ENCODE results near the gene NR6A1.
"Not testable (repeated sequence)": the region's sequence is repeated elsewhere in the genome, so short reads cannot be mapped to it uniquely, and the experiment has no call there.

Gene NR6A1

GRCh38 chr9:124618476-124618875 lies 152.6 kb downstream of the NR6A1 start:
- DNase-seq = no peak

- DNase-seq = peak in 50 of 51 donors; percentile 3 to 88 (median 62)
These were observed 153.5 kb downstream of the NR6A1 start for GRCh38 chr9:124617477-124618141.

GRCh38 chr9:124616961-124617360 lies 154.2 kb downstream of the NR6A1 start:
- DNase-seq = no peak

- not testable (repeated sequence) for DNase-seq
These were observed 155.3 kb downstream of the NR6A1 start for GRCh38 chr9:124615840-124616239.

GRCh38 chr9:124615100-124615742 lies 155.9 kb downstream of the NR6A1 start:
- no peak for DNase-seq

- DNase-seq = no peak
These were observed 157.3 kb downstream of the NR6A1 start for GRCh38 chr9:124613849-124614248.

- no peak for DNase-seq
These were observed 160.0 kb downstream of the NR6A1 start for GRCh38 chr9:124611106-124611505.

GRCh38 chr9:124606027-124606426 lies 165.1 kb downstream of the NR6A1 start:
- DNase-seq = no peak

- DNase-seq = no peak
These were observed 165.9 kb downstream of the NR6A1 start for GRCh38 chr9:124605258-124605657.

- DNase-seq = no peak
These were observed 168.5 kb downstream of the NR6A1 start for GRCh38 chr9:124602632-124603031.

- DNase-seq = no peak
These were observed 168.9 kb downstream of the NR6A1 start for GRCh38 chr9:124602204-124602603.

- no peak for DNase-seq
These were observed 170.7 kb downstream of the NR6A1 start for GRCh38 chr9:124600407-124600806.

- no peak for DNase-seq
These were observed 171.9 kb downstream of the NR6A1 start for GRCh38 chr9:124599121-124599795.

- DNase-seq = no peak
These were observed 173.1 kb downstream of the NR6A1 start for GRCh38 chr9:124598048-124598447.

- no peak for DNase-seq
These were observed 174.8 kb downstream of the NR6A1 start for GRCh38 chr9:124596172-124596839.

GRCh38 chr9:124595743-124596142 lies 175.4 kb downstream of the NR6A1 start:
- no peak for DNase-seq

- peak in 1 of 51 donors; percentile 2 for DNase-seq
These were observed 176.4 kb downstream of the NR6A1 start for GRCh38 chr9:124594673-124595072.

- no peak for DNase-seq
These were observed 176.9 kb downstream of the NR6A1 start for GRCh38 chr9:124594225-124594624.

- DNase-seq = no peak
These were observed 177.5 kb downstream of the NR6A1 start for GRCh38 chr9:124593651-124594058.

- no peak for DNase-seq
These were observed 177.9 kb downstream of the NR6A1 start for GRCh38 chr9:124593200-124593599.

GRCh38 chr9:124590889-124591641 lies 180.0 kb downstream of the NR6A1 start:
- no peak for DNase-seq

All from hypothalamus (tissue), 51 donors.